ENCODE measurements around the gene LGMN.

The LGMN gene

DNA sequence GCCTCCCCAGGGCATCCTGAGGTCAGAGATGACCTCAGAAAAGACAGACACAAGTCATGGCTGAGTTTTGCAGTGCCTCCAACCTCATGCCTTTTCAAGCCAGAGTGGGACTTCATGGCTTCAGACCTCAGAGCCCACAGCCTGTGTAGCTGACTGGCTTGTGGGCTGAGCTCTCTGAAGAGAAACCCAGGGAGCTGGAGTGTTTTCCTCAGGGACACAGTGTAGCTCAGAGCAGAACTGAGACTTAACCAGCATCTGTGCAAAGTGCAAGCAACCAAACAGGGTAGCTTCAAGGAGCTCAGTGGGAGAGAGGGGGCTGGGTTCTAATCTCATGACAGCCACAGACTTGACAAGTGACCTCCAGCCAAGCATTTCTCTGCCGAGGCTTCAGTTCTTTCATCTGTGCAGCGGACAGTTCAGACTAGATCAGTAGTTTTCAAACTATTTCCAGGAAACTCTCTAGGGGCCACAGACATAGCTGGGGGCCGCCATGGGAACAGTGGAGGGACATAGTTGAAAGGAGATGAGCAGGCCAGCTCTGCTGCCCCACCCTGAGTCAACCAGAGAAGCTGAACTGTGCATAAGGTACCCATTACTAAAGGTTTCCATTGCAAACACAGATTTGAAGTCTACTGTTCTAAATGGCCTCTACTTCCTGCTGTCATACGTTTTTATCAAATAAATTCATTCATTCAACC lies 80.0 kb downstream of the LGMN start:
- no peak overlapping the region for H3K27ac ChIP-seq
- TF ChIP-seq CTCF (IDR thresholded peaks at IDR 0.05), result no peak
- TF ChIP-seq ZFX (IDR thresholded peaks at IDR 0.05; ENCODE audit: borderline replicate concordance), result no peak

DNA sequence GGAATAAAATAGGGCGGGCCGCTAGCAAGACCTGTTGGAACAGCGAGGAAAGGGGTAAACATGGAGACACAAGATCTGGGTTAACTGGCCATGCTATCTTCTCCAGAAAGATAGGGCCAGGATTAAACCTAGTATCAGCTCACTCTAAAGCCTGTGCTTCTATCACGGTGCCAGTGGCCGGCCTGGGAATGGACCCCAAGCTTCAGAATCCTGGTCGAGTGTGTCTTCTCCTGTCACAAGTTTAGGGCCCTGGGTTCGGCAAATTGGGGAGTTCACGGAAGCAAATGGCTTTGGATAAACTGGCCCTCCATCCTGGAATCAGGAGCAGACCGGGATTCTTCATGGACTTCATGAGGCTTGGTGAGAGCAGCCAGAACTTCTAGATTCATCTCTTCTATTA lies 82.2 kb downstream of the LGMN start:
- no peak overlapping the region for H3K27ac ChIP-seq
- TF ChIP-seq CTCF (IDR thresholded peaks at IDR 0.05) (no peak), ZFX (IDR thresholded peaks at IDR 0.05; ENCODE audit: borderline replicate concordance) (no peak)

DNA sequence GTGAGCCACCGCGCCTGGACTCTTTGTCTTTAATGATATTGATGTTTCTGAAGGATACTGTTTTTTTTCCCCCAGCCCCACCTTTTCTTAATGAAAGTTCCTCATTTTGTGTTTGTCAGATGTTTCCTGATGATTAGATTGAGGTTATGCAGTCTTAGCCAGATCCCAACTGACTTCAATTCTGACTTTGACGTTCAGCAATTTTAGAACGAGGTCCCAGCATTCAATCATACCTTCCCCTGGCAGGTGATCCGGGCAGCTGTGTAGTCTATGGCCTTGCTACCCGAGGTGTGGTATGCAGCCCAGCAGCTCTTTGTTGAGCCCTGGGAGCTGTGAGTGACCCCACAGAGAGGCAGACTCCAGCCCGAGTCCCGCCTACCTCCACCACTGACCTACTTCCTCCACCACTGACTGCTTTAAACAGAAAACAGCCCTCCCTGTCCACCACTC lies 82.7 kb downstream of the LGMN start:
- TF ChIP-seq ZFX (IDR thresholded peaks at IDR 0.05; ENCODE audit: borderline replicate concordance) (no peak), CTCF (IDR thresholded peaks at IDR 0.05) (no peak)
- no peak overlapping the region for H3K27ac ChIP-seq

DNA sequence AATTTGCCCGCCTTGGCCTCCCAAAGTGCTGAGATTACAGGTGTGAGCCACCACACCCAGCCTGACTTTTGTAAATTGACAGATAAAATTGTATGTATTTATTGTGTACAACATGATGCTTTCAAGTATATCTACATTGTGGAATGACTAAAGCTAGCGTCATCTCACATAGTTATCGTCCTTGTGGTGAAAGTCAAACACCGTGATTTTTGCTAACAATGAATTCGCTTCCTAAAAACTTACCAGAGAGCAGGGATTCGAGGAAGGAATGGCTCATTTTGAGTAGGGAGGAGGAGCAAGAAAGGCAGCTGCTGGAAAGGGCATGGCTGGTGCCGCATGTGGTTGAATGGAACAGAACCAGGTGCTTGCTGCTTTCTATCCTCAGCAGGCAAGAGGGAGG lies 85.4 kb downstream of the LGMN start:
- H3K27ac ChIP-seq, result no peak overlapping the region
- TF ChIP-seq ZFX (IDR thresholded peaks at IDR 0.05; ENCODE audit: borderline replicate concordance) (no peak), CTCF (IDR thresholded peaks at IDR 0.05) (no peak)

GRCh38 chr14:92660571-92660970 lies 87.9 kb downstream of the LGMN start:
- H3K27ac ChIP-seq, result no peak overlapping the region

GRCh38 chr14:92659765-92660561 lies 88.5 kb downstream of the LGMN start:
- H3K27ac ChIP-seq, result no peak overlapping the region
- TF ChIP-seq CTCF (IDR thresholded peaks at IDR 0.05), result no peak
- no peak for TF ChIP-seq ZFX (IDR thresholded peaks at IDR 0.05; ENCODE audit: borderline replicate concordance)

More at GRCh38 chr14:92660571-92660970, 87.9 kb downstream of the LGMN start:
- no peak for TF ChIP-seq ZFX (IDR thresholded peaks at IDR 0.05; ENCODE audit: borderline replicate concordance)
- TF ChIP-seq CTCF (IDR thresholded peaks at IDR 0.05), result no peak

DNA sequence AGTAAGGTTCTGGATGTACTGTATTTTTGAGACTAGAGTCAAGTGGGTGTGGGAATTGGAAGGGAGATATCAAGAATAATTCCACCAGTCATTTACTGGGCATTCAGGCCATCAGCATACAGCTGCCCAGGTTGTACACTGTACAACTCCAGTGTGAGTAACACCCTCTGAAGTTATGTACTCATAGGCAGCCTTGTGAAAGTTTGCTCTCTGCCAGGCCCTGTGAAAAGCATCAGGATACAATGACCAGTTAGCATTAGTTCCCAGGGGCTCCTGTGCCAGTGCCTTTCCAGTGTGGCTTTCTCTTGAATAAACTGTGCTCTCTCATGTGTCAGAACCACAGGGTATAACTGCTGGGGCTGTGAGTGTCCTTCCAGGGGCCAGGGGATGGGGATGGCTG lies 89.7 kb downstream of the LGMN start:
- no peak overlapping the region for H3K27ac ChIP-seq
- TF ChIP-seq ZFX (IDR thresholded peaks at IDR 0.05; ENCODE audit: borderline replicate concordance) (no peak), CTCF (IDR thresholded peaks at IDR 0.05) (no peak)
